ENCODE measurements around the gene RNF217.
"Not testable (repeated sequence)": the region's sequence is repeated elsewhere in the genome, so short reads cannot be mapped to it uniquely, and the experiment has no call there.

The RNF217 gene, protein sequence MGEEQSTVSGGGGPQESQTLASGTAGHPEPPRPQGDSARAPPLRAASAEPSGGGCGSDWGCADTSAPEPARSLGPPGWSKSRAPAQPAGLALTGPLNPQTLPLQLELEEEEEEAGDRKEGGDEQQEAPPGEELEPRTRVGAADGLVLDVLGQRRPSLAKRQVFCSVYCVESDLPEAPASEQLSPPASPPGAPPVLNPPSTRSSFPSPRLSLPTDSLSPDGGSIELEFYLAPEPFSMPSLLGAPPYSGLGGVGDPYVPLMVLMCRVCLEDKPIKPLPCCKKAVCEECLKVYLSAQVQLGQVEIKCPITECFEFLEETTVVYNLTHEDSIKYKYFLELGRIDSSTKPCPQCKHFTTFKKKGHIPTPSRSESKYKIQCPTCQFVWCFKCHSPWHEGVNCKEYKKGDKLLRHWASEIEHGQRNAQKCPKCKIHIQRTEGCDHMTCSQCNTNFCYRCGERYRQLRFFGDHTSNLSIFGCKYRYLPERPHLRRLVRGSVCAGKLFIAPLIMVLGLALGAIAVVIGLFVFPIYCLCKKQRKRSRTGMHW

DNA sequence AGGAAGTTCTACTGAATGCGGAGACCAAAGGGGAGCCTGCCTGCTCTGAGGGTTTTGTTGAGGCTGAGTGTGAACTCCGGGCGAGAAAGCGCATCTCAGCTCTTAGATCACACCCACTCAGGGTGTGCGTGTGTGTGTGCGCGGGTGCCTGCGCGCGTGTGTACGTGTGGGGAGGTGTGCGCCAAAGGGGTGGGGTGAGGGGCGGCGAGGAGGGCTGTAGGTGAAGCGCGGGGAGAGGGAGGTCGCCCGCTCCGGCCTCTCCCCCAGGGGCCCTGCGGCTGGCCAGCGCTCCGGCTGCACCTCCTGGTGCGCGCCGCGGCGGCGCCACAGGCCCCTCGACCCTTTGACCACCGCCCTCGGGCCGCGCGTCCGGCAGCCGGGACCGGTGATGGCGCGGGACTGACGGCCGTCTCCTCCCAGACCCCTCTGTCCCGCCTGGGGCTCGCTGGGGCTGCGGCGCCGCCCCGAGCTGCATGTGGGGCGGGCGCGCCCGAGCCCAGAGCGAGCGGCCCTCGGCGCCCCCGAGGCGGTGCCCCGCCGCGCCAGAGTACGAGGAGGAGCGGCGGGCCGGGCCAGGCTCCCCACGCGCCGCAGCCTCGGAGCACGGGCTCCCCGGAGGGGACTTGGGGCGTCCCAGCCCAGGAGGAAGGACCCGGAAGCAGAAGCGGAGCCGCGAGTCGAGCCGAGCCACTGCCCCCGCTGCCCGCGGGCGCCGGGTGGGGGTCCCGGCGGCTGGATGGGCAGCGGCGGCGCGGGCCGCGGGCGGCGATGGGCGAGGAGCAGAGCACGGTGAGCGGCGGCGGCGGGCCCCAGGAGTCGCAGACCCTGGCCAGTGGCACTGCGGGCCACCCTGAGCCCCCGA is at the start of gene RNF217:
TSS of gene RNF217 (plus strand) at position 661 of the 862 bp plus-strand sequence. CDS start at position 769, 108 bp downstream.
- DNase-seq, result peak; percentile 31 to 32

DNA sequence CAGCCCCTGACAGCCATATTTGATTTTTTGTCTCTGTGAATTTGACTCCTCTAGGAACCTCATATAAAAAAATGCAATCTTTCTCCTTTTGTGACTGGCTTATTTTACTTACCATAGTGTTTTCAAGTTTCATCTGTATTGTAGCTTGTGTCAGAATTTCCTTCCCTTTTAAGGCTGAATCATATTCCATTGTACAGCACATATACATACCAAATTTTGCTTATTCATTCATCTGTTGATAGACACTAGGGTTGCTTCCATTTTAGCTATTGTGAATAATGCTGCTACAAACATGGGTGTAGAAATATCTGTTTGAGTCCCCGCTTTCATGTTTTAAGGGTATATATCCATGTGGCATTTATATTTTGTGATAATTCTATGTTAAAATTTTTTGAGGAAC is 49.2 kb upstream of the RNF217 start:
- DNase-seq, result peak in 1 of 2 donors; percentile 3

DNA sequence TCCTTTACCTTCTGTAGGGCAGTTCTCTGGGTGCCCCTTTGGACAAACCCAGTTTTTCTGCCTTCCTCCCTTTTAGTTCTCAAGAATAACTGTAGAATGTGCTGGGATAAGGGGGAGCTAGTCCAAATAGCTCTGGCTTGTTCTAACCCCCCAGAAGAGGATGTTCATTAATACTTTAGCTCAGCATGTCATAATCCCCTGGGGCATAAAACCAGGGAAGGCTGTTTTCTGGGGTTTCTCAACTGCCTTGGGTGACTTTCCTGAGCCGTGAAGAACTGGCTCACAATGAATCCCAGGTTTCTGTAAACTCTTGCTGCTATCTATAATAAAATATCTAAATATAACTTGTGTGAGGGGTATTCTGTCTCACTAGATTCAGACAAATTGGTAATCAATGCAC is 44.5 kb upstream of the RNF217 start:
- no peak for DNase-seq

DNA sequence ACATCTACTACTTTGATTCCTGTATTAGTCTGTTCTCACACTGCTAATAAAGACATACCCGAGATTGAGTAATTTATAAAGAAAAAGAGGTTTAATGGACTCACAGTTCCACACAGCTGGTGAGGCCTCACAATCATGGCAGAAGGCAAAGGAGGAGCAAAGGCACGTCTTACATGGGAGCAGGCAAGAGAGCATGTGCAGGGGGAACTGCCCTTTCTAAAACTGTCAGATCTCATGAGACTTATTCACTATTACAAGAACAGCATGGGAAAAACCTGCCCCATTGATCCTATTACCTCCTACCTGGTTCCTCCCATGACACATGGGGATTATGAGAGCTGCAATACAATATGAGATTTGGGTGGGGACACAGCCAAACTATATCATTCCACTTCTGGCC is 42.5 kb upstream of the RNF217 start:
- not testable (repeated sequence) for DNase-seq

DNA sequence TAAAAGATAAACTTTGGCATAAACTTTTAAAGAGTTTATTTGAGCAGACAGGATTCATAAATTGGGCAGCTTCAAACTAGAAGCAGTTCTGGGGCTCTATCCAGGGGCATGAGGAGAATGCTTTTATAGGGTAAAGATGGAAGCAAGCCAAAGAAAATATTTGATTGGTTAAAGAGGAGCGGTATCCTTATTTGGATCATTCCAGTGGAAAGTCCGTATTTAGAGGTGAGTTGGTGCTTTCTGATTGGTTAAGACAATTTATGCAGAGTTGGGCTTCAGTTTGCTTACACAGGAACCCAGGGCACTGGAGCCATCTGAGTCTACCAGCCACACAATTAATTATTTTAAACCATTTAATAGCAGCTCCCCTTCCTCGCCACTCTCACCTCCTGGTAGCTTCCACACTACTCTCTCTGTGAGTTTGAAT is 37.9 kb upstream of the RNF217 start:
- DNase-seq, result no peak

DNA sequence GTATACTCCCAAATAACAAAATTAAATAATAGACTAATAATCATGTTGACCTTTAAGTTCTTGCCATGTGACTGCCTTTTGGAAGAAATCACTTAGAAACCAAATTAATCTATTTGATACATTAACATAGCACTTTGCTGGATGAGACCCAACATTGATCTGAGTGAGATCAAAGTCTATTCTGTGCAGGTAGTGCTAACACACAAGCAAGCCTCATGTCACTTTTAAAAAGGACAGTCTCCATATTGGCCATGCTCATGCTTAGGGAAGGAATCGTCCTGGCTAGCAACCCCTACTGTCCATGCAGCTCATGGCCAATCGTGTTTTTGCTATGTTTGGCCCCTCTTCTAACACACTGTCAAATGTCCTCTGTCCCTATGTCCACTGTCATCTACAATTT is 35.8 kb upstream of the RNF217 start:
- no peak for DNase-seq

DNA sequence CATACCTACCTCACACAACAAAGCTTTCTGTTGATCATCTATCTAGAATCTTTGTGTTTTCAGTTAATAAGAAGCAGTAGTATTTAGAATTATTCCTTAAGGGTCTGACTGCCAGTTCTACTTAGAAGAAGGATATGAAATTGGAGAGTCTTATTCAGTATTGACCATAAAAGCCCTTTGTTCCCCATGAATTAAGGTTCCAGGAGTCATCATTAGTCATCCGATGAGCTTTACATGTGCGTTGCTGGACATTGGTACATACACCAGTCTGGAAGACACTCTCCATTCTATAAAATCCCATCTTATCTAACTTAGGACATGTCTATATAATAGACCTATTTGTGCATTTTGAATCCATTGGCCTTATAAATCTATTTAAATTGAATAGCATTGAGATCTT is 34.4 kb upstream of the RNF217 start:
- no peak for DNase-seq

DNA sequence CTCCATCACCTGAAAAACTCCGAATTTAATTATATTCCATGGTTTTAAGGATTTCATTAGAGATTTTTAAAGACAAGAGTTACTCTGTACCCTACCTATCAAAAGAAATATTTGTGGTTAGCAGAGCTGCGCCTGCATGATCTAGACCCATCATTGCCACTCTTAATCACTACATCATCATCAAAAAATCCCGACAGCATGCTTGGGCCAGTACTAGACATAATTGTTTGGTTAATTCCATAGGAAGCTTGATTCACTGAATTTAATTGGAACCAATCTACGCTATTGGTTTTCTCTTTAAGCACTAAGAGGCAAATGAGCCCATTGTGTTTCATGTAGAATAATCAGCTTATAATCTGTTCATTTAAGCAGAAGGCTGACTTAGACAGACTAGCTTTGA is 33.4 kb upstream of the RNF217 start:
- DNase-seq, result no peak

DNA sequence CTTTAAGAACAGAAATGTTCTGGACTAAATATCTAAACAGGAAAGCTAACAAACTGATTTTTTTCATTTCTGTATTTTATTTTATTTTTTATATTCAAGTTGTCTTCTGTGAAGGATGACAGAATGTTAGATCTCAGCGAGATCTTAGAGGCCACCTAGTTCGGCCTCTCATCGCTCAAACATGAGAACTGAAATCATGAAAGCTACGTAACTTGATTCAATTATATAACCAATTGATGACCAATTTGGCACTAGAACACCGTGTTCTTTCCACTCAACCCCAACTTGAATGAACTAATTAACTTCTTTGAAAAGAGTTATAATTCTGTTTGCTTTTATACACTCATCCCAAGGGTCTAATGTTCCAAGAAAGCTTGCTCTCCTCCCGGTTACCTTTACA is 24.6 kb upstream of the RNF217 start:
- DNase-seq, result no peak

DNA sequence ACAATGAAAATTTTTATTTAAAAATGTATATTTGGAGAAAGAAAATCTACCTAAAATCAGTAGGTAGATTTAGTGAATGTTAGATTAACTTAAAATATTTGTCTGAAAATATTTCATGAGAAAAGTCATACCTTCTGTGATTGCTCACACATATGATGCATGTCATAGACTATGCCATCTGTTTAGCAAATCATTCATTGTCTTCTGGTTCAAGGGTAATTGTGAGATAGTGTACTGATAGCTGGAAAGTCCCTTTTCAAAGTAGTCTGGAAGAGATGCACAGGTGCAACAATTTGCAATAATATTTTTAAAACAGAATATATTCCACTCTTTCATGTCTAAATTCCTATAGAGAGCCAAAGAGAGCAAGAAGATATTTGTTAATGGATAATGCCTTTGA is 21.0 kb upstream of the RNF217 start:
- DNase-seq, result no peak

DNA sequence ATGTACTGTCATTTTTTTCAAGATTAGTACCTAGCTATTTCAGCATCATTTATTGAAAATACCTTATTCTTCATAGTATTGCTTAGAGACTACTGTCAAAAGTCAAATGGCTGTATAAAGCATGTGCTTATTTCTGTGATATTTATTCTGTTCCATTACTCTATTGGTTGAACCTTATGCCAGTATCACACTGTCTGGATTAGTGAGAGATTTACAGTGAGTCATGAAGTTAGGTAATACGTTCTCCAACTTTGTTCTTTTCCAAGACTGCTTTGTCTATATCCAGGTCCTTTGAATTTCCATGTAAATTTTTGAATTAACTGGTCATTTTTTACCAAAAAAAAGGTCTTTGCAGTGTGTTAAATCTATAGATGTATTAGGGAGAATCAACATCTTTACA is 18.6 kb upstream of the RNF217 start:
- no peak for DNase-seq

DNA sequence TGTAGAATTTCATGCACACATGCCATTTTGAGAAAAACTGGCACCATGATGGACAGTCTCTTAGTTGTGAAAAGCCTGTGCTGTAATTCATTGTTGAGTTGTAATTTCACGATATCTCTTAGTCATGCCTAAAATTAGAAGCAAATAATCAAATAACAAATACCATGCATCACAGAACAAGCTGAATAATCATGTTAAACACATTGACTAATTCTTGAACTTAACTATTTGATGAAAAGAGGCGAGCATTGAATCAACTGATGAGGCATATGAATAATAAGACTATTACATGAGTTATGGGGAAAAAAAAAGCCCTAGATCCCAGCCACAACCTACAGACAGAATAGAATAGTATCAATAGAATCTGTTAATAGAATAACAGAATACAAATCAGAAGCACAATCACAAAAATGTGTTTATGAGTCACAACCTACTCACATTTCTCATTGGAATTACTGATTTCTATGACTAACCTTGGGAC is 14.2 kb upstream of the RNF217 start:
- DNase-seq, result no peak

DNA sequence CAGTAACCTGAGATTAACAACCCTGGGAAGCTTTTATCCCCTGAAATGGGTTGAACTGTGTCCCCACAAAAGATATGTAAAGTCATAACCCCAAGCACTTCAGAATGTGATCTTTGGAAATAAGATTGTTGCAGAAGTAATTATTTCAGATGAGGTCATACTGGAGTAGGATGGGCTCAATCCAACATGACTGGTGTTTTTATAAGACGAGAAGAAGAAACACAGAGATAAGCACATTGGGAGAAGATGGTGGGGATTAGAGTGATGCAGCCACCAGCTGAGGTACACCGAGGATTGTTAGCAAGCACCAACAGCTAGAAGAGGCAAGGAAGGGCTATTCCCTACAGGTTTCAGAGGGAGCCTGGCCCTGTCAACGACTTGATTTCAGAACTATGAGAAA is 12.5 kb upstream of the RNF217 start:
- DNase-seq, result no peak

DNA sequence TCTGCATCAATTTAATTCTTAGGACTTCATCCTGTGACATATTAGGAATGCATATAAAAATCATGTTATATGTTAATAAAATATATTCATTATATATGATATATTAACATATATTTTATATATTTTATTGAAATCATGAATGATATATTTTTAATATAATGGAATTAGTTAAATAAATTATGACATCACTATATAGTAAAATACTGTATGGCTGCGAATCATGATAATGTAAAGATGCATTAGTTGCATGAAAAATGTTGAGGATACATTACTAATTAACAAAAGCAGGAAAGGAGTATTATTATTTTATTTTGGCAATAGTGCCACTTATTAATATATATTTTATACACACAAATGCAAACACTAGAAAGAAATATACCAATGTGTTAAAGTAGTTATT is 8.4 kb upstream of the RNF217 start:
- no peak for DNase-seq

DNA sequence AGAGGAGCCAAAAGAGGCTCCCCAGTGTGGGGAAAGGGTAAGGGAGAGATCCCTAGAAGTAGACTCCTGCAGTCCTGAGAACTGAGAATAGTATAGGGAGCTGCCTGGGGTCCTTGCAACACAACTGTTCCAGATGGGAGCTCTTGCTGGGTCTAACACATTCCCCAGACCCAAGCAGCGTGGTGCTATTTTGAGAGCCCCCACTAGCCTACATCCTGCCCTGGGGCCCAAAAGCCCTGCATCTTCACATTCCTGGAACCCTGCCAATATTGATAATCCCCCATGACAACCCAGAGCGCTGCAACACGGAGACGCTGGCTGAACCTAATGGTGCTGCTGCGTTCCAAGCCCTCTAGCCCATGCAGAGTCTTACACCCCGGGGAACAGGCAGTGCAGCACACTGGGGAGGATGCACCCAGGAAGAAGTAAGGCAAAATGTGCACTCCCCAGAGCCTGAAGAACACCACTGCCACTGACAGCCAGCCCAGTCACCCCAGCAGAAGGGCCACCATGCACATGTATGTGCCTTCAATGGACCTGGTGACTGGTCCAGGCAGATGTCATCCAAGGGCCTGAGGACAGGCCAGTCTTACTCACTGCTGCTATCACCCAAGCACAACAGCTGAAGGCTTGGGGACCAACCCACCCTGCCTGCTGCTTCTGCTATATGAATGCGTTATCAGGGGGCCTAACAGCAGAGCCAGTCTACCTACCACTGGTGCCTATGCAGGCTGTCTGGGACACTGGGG is 7.0 kb upstream of the RNF217 start:
- no peak for DNase-seq

DNA sequence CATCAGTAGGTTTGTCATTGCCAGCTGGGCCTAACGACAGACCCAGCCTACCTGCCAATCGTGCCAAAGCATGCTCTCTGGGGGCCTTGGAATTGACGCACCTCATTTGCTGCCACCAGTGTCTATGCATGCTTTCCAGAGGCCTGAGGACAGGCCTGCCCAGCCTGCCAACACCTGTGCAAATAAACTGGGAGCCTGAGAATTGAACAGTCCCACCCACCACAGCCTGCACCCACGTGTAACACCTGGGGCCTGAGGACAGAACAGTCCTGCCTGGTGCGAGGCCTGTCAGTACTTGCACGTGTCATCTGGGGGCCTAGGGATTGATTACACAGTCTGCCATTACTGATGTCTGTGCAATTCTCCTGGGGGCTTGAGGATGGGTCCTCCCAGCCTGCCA is 6.2 kb upstream of the RNF217 start:
- DNase-seq, result no peak

DNA sequence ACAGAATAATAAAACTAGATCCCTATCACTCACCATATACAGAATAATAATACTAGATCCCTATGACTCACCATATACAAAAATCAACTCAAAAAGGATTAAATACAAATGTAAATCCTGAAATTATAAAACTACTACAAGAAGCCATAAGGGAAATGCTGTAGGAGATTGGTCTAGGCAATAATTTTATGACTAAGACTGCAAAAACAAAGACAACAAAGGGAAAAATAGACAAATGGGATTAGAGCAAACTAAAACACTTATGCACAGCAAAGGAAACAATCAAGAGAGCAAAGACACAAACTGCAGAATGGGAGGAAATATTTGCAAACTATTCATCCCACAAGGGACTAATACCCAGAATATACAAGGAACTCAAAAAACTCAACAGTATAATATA is 4.1 kb upstream of the RNF217 start:
- DNase-seq, result no peak

DNA sequence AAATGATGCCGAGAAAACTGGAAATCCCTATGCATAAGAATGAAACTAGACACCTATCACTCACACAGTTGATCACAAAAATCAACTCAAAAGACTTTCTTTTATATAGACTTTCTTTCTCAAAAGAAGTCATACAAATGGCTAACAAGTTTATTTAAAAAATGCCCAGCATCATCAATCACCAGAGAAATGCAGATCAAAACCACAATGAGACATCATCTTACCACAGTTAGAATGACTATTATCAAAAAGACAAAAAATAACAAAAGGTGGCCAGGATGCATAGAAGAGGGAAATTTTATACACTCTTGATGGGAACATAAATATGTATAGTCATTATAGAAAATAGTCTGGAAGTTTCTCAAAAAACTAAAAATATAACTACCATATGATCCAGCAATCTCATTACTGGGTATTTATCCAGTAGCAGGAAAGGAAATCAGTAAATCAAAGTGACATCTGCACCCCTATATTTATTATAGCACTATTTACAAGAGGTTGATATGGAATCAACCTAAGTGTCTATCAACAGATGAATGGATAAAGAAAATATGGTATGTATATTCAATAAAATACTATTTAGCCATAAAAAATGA is 3.4 kb upstream of the RNF217 start:
- DNase-seq, result peak in 1 of 2 donors; percentile 32

DNA sequence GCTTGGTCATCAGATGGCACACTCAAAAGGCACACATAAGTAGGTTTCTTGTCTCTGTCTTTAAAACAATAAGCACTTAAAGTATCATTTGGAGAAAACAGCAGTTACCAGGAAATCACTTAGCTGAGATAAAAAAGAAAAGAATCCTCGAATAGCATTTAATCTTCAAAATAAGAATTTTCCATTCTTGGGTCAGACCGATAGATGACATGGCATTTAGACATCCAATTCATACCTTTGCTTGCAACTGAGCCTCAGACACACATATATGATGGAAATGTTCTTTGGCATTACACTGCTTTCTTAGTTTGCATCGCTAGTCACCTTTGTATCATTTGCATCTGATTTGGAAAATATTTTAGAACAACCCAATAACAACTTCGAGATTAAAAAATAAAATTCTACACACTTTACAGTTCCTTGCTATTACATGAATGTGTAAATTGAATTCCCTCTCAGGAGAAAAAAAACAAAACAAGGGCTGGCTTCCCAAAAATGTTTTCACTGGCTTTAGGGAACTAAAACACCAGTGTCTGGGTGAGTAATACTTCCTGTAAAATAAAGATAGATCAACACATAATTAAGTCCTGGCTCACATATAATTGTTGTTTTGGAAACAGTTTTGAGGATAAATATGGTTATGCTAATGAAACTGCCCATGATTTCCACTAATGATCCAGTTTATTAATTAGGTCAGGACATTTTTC is 1.3 kb upstream of the RNF217 start:
- peak in 1 of 2 donors; percentile 10 for DNase-seq

DNA sequence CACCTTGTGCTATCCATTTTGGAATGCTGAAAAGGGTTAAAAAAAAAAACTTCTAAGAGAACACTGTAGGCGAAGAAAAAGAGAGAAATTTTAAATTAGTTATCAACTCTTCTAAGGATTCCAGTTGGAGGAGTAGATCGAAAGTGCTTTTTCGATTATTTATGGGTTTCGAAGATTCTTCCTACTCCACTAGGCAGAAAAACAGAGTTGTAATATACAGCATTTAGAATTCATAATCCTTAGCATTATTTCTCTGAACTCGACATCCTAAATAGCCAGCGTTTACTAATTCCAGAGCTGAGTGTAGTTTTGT is 817 bp upstream of the RNF217 start:
- no peak for DNase-seq

DNA sequence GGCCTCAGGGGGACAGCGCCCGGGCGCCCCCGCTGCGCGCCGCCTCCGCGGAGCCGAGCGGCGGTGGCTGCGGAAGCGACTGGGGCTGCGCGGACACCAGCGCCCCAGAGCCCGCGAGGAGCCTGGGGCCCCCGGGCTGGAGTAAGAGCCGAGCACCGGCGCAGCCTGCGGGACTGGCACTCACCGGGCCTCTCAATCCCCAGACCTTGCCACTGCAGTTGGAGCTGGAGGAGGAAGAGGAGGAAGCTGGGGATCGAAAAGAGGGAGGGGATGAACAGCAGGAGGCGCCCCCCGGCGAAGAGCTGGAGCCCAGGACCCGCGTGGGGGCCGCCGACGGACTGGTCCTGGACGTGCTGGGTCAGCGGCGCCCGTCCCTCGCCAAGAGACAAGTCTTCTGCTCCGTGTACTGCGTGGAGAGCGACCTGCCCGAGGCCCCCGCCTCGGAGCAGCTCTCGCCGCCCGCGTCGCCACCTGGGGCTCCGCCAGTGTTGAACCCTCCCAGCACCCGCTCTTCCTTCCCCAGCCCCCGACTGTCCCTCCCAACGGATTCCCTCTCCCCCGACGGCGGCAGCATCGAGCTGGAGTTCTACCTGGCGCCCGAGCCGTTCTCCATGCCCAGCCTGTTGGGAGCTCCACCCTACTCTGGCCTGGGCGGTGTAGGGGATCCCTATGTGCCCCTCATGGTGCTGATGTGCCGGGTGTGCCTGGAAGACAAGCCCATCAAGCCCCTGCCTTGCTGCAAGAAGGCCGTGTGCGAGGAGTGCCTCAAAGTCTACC is 590 bp downstream of the RNF217 start:
- DNase-seq, result peak in 1 of 2 donors; percentile 30

Measured in bone marrow (tissue), 2 donors.